Caco-2 (cell line): ENCODE results near the gene UBA5. TPM values are rescaled to one million over a fixed set of nuclear protein-coding genes. Genes with fewer than 3 reads are reported as not detected.

Experiments used
- BruUV-seq: library from RNA; stranded (reverse); fragments of 400-500 nt; replicated peaks from 2 replicates; lab custom pipeline; 2021; lab: Mats Ljungman, UMichigan
- CTCF ChIA-PET: fragments of 300-600 bp; sonication (Branson Sonifier 250); formaldehyde crosslinking; loops from one replicate; lab custom pipeline; 2022; ENCODE audit warnings: antibody characterized with exemption; lab: Charles Lee
- POLR2A ChIA-PET: fragments of 300-600 bp; sonication (Branson Sonifier 250); formaldehyde crosslinking; loops from one replicate; lab custom pipeline; 2022; ENCODE audit warnings: antibody characterized with exemption; lab: Charles Lee
- DNase-seq, 2 experiments: peaks; one replicate each; pipeline versions ENCODE4 v3.0.0 to v3.0.0-alpha.2; 2020 to 2022
- H3K27me3 ChIP-seq: replicated peaks from 2 replicates; pipeline ENCODE4 v1.6.0; 2011; ENCODE audit warnings: low read length; ENCODE audit not compliant: control insufficient read depth, insufficient read depth
- H3K36me3 ChIP-seq: 2 replicates; pipeline ENCODE4 v1.5.1; 2011; ENCODE audit warnings: low read length; ENCODE audit not compliant: control insufficient read depth, insufficient read depth
- H3K4me1 ChIP-seq: fragments of 250-450 bp; sonication (Bioruptor Pico); 2 replicates; pipeline ENCODE4 v1.5.1; 2020; ENCODE audit warnings: mild to moderate bottlenecking
- H3K4me3 ChIP-seq: 2 replicates; pipeline ENCODE4 v1.5.1; 2011; ENCODE audit warnings: low read depth, mild to moderate bottlenecking, control low read depth, low read length
- H3K9me3 ChIP-seq: fragments of 250-450 bp; sonication (Bioruptor Pico); 2 replicates; pipeline ENCODE4 v1.5.1; 2020; ENCODE audit warnings: mild to moderate bottlenecking, moderate library complexity
- H3K27ac Mint-ChIP-seq: one replicate; pipeline ENCODE4 v1.8.0; 2022; ENCODE audit warnings: mixed read lengths; ENCODE audit not compliant: unreplicated experiment
- H3K27me3 Mint-ChIP-seq: one replicate; pipeline ENCODE4 v1.8.0; 2022; ENCODE audit warnings: mixed read lengths; ENCODE audit not compliant: insufficient read depth, unreplicated experiment
- H3K36me3 Mint-ChIP-seq: one replicate; pipeline ENCODE4 v1.8.0; 2022; ENCODE audit warnings: mild to moderate bottlenecking, mixed read lengths; ENCODE audit not compliant: insufficient read depth, unreplicated experiment
- H3K4me1 Mint-ChIP-seq: one replicate; pipeline ENCODE4 v1.8.0; 2022; ENCODE audit warnings: low read depth, mixed read lengths; ENCODE audit not compliant: unreplicated experiment
- H3K4me3 Mint-ChIP-seq: one replicate; pipeline ENCODE4 v1.8.0; 2022; ENCODE audit warnings: mild to moderate bottlenecking, moderate library complexity, mixed read lengths; ENCODE audit not compliant: unreplicated experiment
- H3K9me3 Mint-ChIP-seq: one replicate; pipeline ENCODE4 v1.8.0; 2022; ENCODE audit warnings: mixed read lengths; ENCODE audit not compliant: unreplicated experiment
- CTCF ChIP-seq, 2 experiments: fragments of 200-600 bp in 1 of 2; IDR thresholded peaks; 1 replicate in 1 of 2; 2 replicates in 1 of 2; pipeline versions ENCODE4 v1.5.1 to v1.8.0; 2011 to 2022; ENCODE audit warnings: antibody characterized with exemption in 1 of 2, control low read depth in 1 of 2, inconsistent platforms in 1 of 2, low read depth in 1 of 2, low read length in 1 of 2, mild to moderate bottlenecking in 1 of 2, moderate library complexity in 1 of 2; ENCODE audit not compliant: insufficient read depth in 1 of 2, severe bottlenecking in 1 of 2, unreplicated experiment in 1 of 2
- intact Hi-C: fragments of 100-400 bp; cut with micrococcal nuclease; formaldehyde crosslinking; loops from one replicate; pipeline ENCODE4 v1.10.0; 2022; ENCODE audit not compliant: unreplicated experiment
- total RNA-seq: library from RNA; stranded (reverse); gene quantifications from 2 replicates; pipeline ENCODE4 v1.2.3, GENCODE V29; 2022

UBA5 gene
- total RNA-seq, 1 experiment from 2014 or later, result 47.6 TPM

- DNase-seq, result no peak
- H3K27me3 ChIP-seq, result no peaks in the 10 kb centered on the region
- H3K36me3 Mint-ChIP-seq, result peaks cover 5% of the 10 kb centered on the region
- no peaks in the 10 kb centered on the region for H3K36me3 ChIP-seq
- TF ChIP-seq CTCF (IDR thresholded peaks at IDR 0.05; ENCODE audit: insufficient read depth in 1 of 2, low read depth in 1 of 2, low read length in 1 of 2, severe bottlenecking in 1 of 2, unreplicated experiment in 1 of 2), result no peak
- no peak overlapping the region for H3K4me3 ChIP-seq
- no peaks in the 10 kb centered on the region for H3K9me3 Mint-ChIP-seq
- H3K27me3 Mint-ChIP-seq, result no peaks in the 10 kb centered on the region
- H3K4me3 Mint-ChIP-seq, result no peak overlapping the region
- no peaks in the 10 kb centered on the region for H3K4me1 Mint-ChIP-seq
- no TSS peak for BruUV-seq
- no peak overlapping the region for H3K27ac Mint-ChIP-seq
- no peaks in the 10 kb centered on the region for H3K4me1 ChIP-seq
- H3K9me3 ChIP-seq, result no peaks in the 10 kb centered on the region
- ChIA-PET CTCF (no interaction called here), POLR2A (no interaction called here)
- intact Hi-C loops, result no loop called here
Measured at GRCh38 chr3:132630612-132631011, 29.5 kb upstream of the UBA5 start.

GRCh38 chr3:132635052-132635451 lies 25.1 kb upstream of the UBA5 start:
- no peak overlapping the region for H3K4me3 Mint-ChIP-seq
- Histone ChIP-seq H3K36me3 (no peaks in the 10 kb centered on the region), H3K27me3 (no peaks in the 10 kb centered on the region), H3K9me3 (no peaks in the 10 kb centered on the region), H3K4me1 (no peaks in the 10 kb centered on the region), H3K4me3 (no peak overlapping the region)
- DNase-seq, result no peak
- H3K9me3 Mint-ChIP-seq, result no peaks in the 10 kb centered on the region
- no TSS peak for BruUV-seq
- H3K27me3 Mint-ChIP-seq, result no peaks in the 10 kb centered on the region
- no peak for TF ChIP-seq CTCF (IDR thresholded peaks at IDR 0.05; ENCODE audit: insufficient read depth in 1 of 2, low read depth in 1 of 2, low read length in 1 of 2, severe bottlenecking in 1 of 2, unreplicated experiment in 1 of 2)
- H3K4me1 Mint-ChIP-seq, result no peaks in the 10 kb centered on the region
- intact Hi-C loops, result no loop called here
- no peak overlapping the region for H3K27ac Mint-ChIP-seq
- ChIA-PET CTCF (no interaction called here), POLR2A (no interaction called here)
- H3K36me3 Mint-ChIP-seq, result peaks cover 2% of the 10 kb centered on the region

GRCh38 chr3:132637590-132637989 lies 22.5 kb upstream of the UBA5 start:
- intact Hi-C loops, result no loop called here
- H3K36me3 ChIP-seq, result no peaks in the 10 kb centered on the region
- H3K4me1 ChIP-seq, result no peaks in the 10 kb centered on the region
- H3K9me3 ChIP-seq, result no peaks in the 10 kb centered on the region
- H3K27me3 ChIP-seq, result no peaks in the 10 kb centered on the region
- Mint-ChIP-seq H3K9me3 (no peaks in the 10 kb centered on the region), H3K36me3 (peaks cover 12% of the 10 kb centered on the region), H3K27ac (no peak overlapping the region), H3K4me3 (no peak overlapping the region), H3K4me1 (no peaks in the 10 kb centered on the region), H3K27me3 (no peaks in the 10 kb centered on the region)
- BruUV-seq, result no TSS peak
- CTCF ChIA-PET, result no interaction called here
- no peak for TF ChIP-seq CTCF (IDR thresholded peaks at IDR 0.05; ENCODE audit: insufficient read depth in 1 of 2, low read depth in 1 of 2, low read length in 1 of 2, severe bottlenecking in 1 of 2, unreplicated experiment in 1 of 2)
- POLR2A ChIA-PET, result no interaction called here
- no peak for DNase-seq
- no peak overlapping the region for H3K4me3 ChIP-seq
